ENCODE data around the gene PTP4A2.

DNA sequence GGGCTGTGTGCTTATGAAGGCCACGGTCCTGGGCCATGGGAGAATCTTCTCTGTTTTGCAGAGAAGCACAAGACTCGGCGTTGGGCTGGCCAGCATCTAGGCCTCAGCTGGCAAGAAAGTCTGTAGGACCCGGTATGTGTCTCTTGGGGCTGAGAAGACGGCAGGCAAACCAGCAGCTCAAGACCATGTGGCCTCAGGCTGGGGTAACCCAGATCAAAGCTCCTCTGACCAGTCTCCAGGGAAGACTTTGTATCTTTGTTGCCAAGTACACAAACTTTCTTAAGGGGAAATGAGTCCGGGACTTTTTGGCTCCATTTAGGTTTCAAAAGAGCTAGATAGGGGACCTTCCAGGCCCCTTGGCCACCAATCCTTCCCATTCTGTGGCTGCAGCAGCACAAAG, 60.1 kb downstream of the PTP4A2 start:
- TF ChIP-seq EP300 (IDR thresholded peaks at IDR 0.05) (no peak), POLR2A (IDR thresholded peaks at IDR 0.05) (no peak), POLR2AphosphoS5 (IDR thresholded peaks at IDR 0.05) (no peak)
